Calu3 (cell line): ENCODE data around the gene TBX18. TPM values are rescaled to one million over a fixed set of nuclear protein-coding genes. Genes with fewer than 3 reads are reported as not detected.

Experiments
- BruUV-seq: library from RNA; stranded (reverse); fragments of 400-500 nt; replicated peaks from 2 replicates; lab custom pipeline; 2021; lab: Mats Ljungman, UMichigan
- CTCF ChIA-PET: fragments of 300-600 bp; sonication (Branson Sonifier 250); formaldehyde crosslinking; loops from one replicate; lab custom pipeline; 2022; ENCODE audit warnings: antibody characterized with exemption; lab: Charles Lee
- DNase-seq: peaks from one replicate; pipeline ENCODE4 v3.0.0; 2022
- H3K27ac Mint-ChIP-seq: one replicate; pipeline ENCODE4 v1.8.0; 2022; ENCODE audit warnings: mixed read lengths; ENCODE audit not compliant: unreplicated experiment
- H3K27me3 Mint-ChIP-seq: one replicate; pipeline ENCODE4 v1.8.0; 2022; ENCODE audit warnings: mixed read lengths; ENCODE audit not compliant: unreplicated experiment
- H3K36me3 Mint-ChIP-seq: one replicate; pipeline ENCODE4 v1.8.0; 2022; ENCODE audit warnings: mild to moderate bottlenecking, moderate library complexity, mixed read lengths; ENCODE audit not compliant: insufficient read depth, unreplicated experiment
- H3K4me1 Mint-ChIP-seq: one replicate; pipeline ENCODE4 v1.8.0; 2022; ENCODE audit warnings: mild to moderate bottlenecking, low read depth, mixed read lengths; ENCODE audit not compliant: unreplicated experiment
- H3K4me3 Mint-ChIP-seq: one replicate; pipeline ENCODE4 v1.8.0; 2022; ENCODE audit warnings: mild to moderate bottlenecking, low read depth, moderate library complexity, mixed read lengths; ENCODE audit not compliant: unreplicated experiment
- H3K9me3 Mint-ChIP-seq: one replicate; pipeline ENCODE4 v1.8.0; 2022; ENCODE audit warnings: low read depth, mixed read lengths; ENCODE audit not compliant: unreplicated experiment
- CTCF ChIP-seq: fragments of 200-600 bp; IDR thresholded peaks from one replicate; pipeline ENCODE4 v1.8.0; 2022; ENCODE audit warnings: antibody characterized with exemption; ENCODE audit not compliant: unreplicated experiment
- intact Hi-C: fragments of 100-400 bp; cut with micrococcal nuclease; formaldehyde crosslinking; loops from one replicate; pipeline ENCODE4 v1.10.0; 2022; ENCODE audit not compliant: unreplicated experiment
- total RNA-seq: library from RNA; stranded (reverse); gene quantifications from 2 replicates; pipeline ENCODE4 v1.2.3, GENCODE V29; 2022

Gene TBX18
- total RNA-seq, 1 experiment from 2014 or later: 48.5 TPM

- H3K9me3 Mint-ChIP-seq: no peaks in the 10 kb centered on the region
- peaks cover 7% of the 10 kb centered on the region for H3K4me1 Mint-ChIP-seq
- CTCF ChIA-PET: no interaction called here
- no peak for DNase-seq
- H3K4me3 Mint-ChIP-seq: no peak overlapping the region
- no peak overlapping the region for H3K27ac Mint-ChIP-seq
- H3K27me3 Mint-ChIP-seq: no peaks in the 10 kb centered on the region
- no TSS peak for BruUV-seq
- no peak for TF ChIP-seq CTCF
- H3K36me3 Mint-ChIP-seq: peaks cover 16% of the 10 kb centered on the region
- intact Hi-C loops: no loop called here
These were observed 16.0 kb downstream of the TBX18 start for GRCh38 chr6:84748376-84748775.

- H3K27ac Mint-ChIP-seq: no peak overlapping the region
- no TSS peak for BruUV-seq
- DNase-seq: no peak
- TF ChIP-seq CTCF: no peak
- no peaks in the 10 kb centered on the region for H3K9me3 Mint-ChIP-seq
- H3K27me3 Mint-ChIP-seq: no peaks in the 10 kb centered on the region
- H3K4me1 Mint-ChIP-seq: peaks cover 9% of the 10 kb centered on the region
- intact Hi-C loops: no loop called here
- peaks cover 5% of the 10 kb centered on the region for H3K36me3 Mint-ChIP-seq
- H3K4me3 Mint-ChIP-seq: no peak overlapping the region
- CTCF ChIA-PET: no interaction called here
These were observed 20.8 kb downstream of the TBX18 start for GRCh38 chr6:84743616-84744015.

DNA sequence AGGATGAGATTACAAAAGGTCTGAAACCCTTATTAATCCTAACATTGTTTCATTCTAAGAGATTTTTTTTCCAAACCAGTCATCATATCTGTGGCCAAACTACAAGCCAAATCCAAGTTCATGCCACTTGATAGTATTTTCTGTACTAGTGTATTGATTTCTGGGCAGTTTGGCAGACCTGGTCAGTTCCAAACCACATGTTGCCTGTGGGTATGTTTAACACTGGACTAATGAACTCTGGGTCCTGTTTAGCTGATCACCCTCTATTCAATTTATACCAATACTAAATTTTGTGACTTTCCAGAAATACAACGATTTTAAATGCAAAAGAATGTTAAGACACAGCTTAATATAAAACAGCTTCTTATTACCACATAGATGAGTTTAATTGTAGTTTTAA, 24.0 kb downstream of the TBX18 start:
- peaks cover 11% of the 10 kb centered on the region for H3K36me3 Mint-ChIP-seq
- no peak overlapping the region for H3K4me3 Mint-ChIP-seq
- H3K9me3 Mint-ChIP-seq: no peaks in the 10 kb centered on the region
- no peak for DNase-seq
- CTCF ChIA-PET: interaction anchor here (0.6 kb wide), 1 partner anchor 13 kb away, joined by 5 read pairs; no protein-coding TSS in a partner anchor
- TF ChIP-seq CTCF: no peak
- no peak overlapping the region for H3K27ac Mint-ChIP-seq
- H3K27me3 Mint-ChIP-seq: no peaks in the 10 kb centered on the region
- H3K4me1 Mint-ChIP-seq: peaks cover 9% of the 10 kb centered on the region
- intact Hi-C loops: no loop called here
- no TSS peak for BruUV-seq

DNA sequence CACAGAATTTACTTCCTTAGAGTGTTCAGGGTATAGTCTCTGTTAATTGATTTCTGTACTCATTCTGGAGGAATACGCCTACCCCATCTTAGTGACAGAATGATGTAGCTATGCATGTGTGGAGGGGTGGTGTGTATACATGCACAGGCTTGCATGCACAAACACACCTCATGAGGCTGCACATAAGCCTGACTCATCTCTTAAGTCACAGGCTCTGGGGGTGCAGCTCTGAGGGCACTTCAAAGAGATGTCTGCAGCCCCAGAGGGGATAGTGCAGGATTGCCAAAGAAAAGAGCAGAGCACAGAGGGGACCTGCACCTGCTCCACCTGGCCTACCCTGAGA, 24.6 kb downstream of the TBX18 start:
- H3K36me3 Mint-ChIP-seq: peaks cover 11% of the 10 kb centered on the region
- intact Hi-C loops: no loop called here
- TF ChIP-seq CTCF: no peak
- no peaks in the 10 kb centered on the region for H3K27me3 Mint-ChIP-seq
- H3K4me1 Mint-ChIP-seq: peaks cover 9% of the 10 kb centered on the region
- H3K27ac Mint-ChIP-seq: no peak overlapping the region
- no peak for DNase-seq
- H3K9me3 Mint-ChIP-seq: no peaks in the 10 kb centered on the region
- CTCF ChIA-PET: interaction anchor here (0.6 to 0.9 kb wide), 2 partner anchors 12 to 34 kb away, joined by 3 to 5 read pairs; no protein-coding TSS in a partner anchor
- H3K4me3 Mint-ChIP-seq: no peak overlapping the region
- BruUV-seq: no TSS peak
